Fibroblast of the aortic adventitia (primary cell): ENCODE measurements around the gene ABCG2. TPM values are rescaled to one million over a fixed set of nuclear protein-coding genes. Genes with fewer than 3 reads are reported as not detected.

Source experiments
- DNase-seq: peaks from one replicate; pipeline ENCODE4 v3.0.0-alpha.2; 2010; ENCODE audit warnings: low read depth
- H3K4me3 ChIP-seq: 2 replicates; pipeline ENCODE4 v1.5.1; 2011; ENCODE audit warnings: low read depth, mild to moderate bottlenecking, control low read depth, low read length, moderate library complexity
- total RNA-seq: library from RNA; depleted of rRNA; stranded (reverse); fragments of >200 nt; gene quantifications from 2 replicates; pipeline ENCODE4 v1.2.3, GENCODE V29; 2012; ENCODE audit warnings: low replicate concordance
- TF ChIP-seq, protein P1 (sequence below): IDR thresholded peaks from 2 replicates; pipeline ENCODE4 v1.5.1; 2011; ENCODE audit warnings: mild to moderate bottlenecking, low read length, control low read depth, inconsistent platforms; ENCODE audit not compliant: insufficient read depth

ABCG2 gene
- total RNA-seq, 1 donor, result 7.0 TPM

DNA sequence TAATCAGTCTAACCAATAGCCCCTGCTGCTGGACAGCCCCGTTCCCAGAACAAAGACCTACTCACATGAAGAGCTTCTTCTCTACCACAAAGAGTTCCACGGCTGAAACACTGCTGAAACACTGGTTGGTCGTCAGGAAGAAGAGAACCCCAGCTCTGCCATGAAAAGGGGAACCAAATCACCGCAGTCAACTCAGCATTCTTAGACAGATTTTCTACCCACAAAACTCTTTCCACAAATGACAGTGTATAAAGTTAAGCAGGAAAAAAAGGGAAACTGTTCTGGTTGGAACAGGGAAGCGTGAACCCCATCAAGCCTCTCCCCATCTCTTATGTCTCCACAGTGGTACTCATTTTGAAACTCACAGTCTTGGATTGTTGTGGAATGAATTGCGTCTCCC, 57.3 kb downstream of the ABCG2 start:
- H3K4me3 ChIP-seq, result no peak overlapping the region
- no peak for DNase-seq

DNA sequence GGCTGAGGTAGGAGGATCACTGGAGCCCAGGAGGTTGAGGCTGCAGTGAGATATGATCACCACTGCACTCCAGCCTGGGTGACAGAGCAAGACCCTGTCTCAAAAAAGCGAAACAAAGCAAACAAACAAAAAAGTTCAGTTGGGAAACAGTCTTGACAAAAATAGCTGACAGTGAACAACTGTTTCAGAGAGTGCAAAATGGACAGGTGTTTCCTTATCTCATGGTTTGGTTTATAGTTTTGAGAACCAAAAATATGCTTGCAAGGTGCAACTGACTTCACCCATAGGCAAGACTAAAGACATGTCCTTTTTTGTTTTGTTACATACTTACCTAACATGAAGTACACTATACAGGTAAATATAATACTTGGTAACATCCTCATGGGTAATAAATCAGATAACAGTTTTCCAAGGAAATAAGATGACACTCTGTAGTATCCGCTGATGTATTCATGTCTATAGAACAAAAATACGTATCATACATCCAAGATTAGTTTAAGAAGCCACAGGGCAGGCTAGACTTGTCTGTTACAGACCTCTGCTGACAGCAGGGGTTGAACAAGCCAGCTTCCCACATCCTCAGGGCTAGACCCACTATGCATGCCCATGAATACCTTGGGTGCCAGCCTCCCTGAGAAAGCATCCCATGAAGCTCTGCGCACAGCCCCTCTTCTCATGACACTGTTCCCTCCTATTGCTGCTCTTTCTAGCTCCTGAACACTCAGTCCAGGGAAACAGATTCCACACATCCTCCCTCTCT, 59.3 kb downstream of the ABCG2 start:
- no peak overlapping the region for H3K4me3 ChIP-seq
- DNase-seq, result no peak
- TF ChIP-seq, protein P1, sequence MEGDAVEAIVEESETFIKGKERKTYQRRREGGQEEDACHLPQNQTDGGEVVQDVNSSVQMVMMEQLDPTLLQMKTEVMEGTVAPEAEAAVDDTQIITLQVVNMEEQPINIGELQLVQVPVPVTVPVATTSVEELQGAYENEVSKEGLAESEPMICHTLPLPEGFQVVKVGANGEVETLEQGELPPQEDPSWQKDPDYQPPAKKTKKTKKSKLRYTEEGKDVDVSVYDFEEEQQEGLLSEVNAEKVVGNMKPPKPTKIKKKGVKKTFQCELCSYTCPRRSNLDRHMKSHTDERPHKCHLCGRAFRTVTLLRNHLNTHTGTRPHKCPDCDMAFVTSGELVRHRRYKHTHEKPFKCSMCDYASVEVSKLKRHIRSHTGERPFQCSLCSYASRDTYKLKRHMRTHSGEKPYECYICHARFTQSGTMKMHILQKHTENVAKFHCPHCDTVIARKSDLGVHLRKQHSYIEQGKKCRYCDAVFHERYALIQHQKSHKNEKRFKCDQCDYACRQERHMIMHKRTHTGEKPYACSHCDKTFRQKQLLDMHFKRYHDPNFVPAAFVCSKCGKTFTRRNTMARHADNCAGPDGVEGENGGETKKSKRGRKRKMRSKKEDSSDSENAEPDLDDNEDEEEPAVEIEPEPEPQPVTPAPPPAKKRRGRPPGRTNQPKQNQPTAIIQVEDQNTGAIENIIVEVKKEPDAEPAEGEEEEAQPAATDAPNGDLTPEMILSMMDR, result no peak

More for the DNA sequence above, 57.3 kb downstream of the ABCG2 start:
- TF ChIP-seq, protein P1, result no peak

DNA sequence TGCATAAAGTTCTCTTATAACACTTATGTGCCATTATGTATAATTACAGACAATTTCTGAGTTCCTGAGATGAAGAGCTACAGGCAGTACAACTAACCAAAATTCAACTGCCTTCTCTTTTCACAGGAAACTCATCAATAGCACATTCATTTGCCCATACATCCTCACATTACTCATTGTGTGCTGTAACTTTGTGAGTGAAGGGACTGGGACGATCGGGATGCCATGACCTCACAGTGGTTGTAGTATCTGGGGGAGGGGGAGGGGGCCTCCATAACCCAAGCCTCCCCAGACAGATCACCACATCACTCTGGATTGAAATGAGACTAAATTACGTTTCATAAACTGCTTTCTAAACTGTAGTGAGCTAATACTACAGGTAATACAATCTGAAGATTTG, 60.7 kb downstream of the ABCG2 start:
- no peak for DNase-seq
- TF ChIP-seq, protein P1, result no peak
- no peak overlapping the region for H3K4me3 ChIP-seq

GRCh38 chr4:88097301-88097700, 61.1 kb downstream of the ABCG2 start:
- TF ChIP-seq, protein P1, result no peak
- DNase-seq, result peak; percentile 30

GRCh38 chr4:88093874-88094273, 64.6 kb downstream of the ABCG2 start:
- no peak overlapping the region for H3K4me3 ChIP-seq
- TF ChIP-seq, protein P1, result no peak
- DNase-seq, result no peak

More at GRCh38 chr4:88097301-88097700, 61.1 kb downstream of the ABCG2 start:
- no peak overlapping the region for H3K4me3 ChIP-seq

- H3K4me3 ChIP-seq, result no peak overlapping the region
- TF ChIP-seq, protein P1, result no peak
- peak; percentile 45 for DNase-seq
Observed at GRCh38 chr4:88091378-88091777, 67.1 kb downstream of the ABCG2 start.
